ENCODE data around the gene NACC2.

The NACC2 gene, protein sequence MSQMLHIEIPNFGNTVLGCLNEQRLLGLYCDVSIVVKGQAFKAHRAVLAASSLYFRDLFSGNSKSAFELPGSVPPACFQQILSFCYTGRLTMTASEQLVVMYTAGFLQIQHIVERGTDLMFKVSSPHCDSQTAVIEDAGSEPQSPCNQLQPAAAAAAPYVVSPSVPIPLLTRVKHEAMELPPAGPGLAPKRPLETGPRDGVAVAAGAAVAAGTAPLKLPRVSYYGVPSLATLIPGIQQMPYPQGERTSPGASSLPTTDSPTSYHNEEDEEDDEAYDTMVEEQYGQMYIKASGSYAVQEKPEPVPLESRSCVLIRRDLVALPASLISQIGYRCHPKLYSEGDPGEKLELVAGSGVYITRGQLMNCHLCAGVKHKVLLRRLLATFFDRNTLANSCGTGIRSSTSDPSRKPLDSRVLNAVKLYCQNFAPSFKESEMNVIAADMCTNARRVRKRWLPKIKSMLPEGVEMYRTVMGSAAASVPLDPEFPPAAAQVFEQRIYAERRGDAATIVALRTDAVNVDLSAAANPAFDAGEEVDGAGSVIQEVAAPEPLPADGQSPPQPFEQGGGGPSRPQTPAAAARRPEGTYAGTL

DNA sequence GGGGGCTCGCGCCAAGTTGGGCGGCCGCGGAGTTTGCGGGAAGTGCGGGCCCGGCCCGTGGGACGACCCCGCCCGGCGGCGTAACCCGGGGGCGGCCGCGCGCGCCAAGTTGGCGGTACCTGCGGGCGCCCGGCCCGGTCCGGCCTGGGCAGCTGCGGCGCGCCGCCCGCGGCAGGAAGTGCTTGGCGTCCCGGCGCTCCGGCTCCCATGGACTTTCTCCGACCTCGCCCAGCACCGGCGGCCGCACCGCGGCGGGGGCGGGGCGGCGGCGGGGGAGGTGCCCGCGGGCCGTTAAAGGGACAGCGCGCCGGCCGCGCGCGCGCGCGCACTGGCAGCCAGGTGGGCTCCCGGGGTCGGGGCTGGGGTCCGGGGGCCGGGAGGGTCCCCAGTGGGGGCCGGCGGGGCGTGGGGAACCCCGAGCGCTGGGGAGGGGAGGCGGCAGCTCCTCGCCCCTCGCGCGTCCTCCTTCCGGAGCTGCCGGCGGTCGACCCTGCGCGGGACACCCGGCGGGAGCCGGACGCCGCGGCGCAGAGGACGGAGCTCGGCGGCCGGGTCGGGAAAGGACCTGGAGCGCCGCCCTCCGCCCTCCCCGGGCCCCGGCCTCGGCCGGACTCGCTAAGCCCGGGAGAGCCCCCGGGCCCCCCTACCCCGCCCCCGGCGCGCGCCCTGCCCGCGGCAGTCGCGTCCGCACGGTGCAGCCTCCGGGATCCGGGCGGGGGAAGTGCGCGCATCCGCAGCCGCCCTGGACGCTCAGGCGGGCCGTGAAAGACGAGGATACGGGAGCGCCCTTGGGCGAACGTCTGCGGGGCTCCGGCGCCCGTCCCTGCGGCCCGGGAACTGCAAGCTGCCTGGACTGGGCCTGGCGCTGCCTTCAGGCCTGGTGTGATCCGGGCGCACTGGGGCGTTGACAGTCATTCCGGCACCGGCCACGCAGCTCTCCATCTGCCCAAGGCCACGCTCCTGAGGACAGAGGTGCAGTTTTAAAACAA is at the start of gene NACC2:
Gene NACC2 (minus strand): TSS at position 220 of the 989 bp plus-strand sequence. CDS start 44,768 bp downstream, outside the sequence.
- TF ChIP-seq RARB (CRISPR knock-in tag; IDR thresholded peaks at IDR 0.05) (no peak), GLIS3 (CRISPR knock-in tag; IDR thresholded peaks at IDR 0.05) (no peak), ARNTL (CRISPR knock-in tag; IDR thresholded peaks at IDR 0.05; ENCODE audit: borderline replicate concordance, low read depth) (no peak), ZFP30 (CRISPR knock-in tag; IDR thresholded peaks at IDR 0.05) (no peak), ISL1 (CRISPR knock-in tag; IDR thresholded peaks at IDR 0.05) (no peak), ESRRG (CRISPR knock-in tag; IDR thresholded peaks at IDR 0.05) (no peak), TCF4 (CRISPR knock-in tag; IDR thresholded peaks at IDR 0.05; ENCODE audit: borderline replicate concordance) (no peak), TOX (CRISPR knock-in tag; IDR thresholded peaks at IDR 0.05; ENCODE audit: borderline replicate concordance) (no peak), ZNF565 (CRISPR knock-in tag; conservative IDR thresholded peaks at IDR 0.05; ENCODE audit: low read depth) (no peak)
- TF ChIP-seq, protein P1, sequence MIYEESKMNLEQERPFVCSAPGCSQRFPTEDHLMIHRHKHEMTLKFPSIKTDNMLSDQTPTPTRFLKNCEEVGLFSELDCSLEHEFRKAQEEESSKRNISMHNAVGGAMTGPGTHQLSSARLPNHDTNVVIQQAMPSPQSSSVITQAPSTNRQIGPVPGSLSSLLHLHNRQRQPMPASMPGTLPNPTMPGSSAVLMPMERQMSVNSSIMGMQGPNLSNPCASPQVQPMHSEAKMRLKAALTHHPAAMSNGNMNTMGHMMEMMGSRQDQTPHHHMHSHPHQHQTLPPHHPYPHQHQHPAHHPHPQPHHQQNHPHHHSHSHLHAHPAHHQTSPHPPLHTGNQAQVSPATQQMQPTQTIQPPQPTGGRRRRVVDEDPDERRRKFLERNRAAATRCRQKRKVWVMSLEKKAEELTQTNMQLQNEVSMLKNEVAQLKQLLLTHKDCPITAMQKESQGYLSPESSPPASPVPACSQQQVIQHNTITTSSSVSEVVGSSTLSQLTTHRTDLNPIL (CRISPR knock-in tag; IDR thresholded peaks at IDR 0.05; ENCODE audit: low read depth) = no peak

DNA sequence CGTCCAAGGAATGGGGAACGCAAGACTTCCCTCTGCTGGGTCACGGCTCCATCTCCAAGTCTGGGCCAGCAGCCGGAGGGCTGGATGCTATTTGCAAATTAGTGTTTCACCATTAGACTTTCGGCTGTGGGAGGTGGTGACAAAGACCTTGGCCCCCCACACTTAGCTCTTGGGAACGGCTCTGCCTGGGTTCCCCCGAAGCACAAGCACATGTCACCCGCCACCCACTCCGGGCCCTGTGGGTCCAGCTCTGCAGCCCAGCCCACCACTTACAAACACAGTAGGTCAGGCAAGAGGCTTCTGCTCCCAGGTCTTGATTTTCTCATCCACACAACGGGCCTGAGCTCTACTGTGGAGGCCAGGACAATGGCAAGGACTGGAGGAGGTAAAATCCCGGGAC is 49.4 kb upstream of the NACC2 start:
- TF ChIP-seq ZNF8 (CRISPR knock-in tag; IDR thresholded peaks at IDR 0.05) (no peak), GLIS3 (CRISPR knock-in tag; IDR thresholded peaks at IDR 0.05) (no peak), TOX (CRISPR knock-in tag; IDR thresholded peaks at IDR 0.05; ENCODE audit: borderline replicate concordance) (no peak), ZFP3 (CRISPR knock-in tag; IDR thresholded peaks at IDR 0.05) (no peak), ARNTL (CRISPR knock-in tag; IDR thresholded peaks at IDR 0.05; ENCODE audit: borderline replicate concordance, low read depth) (no peak), ESRRG (CRISPR knock-in tag; IDR thresholded peaks at IDR 0.05) (no peak)
- TF ChIP-seq, protein P2, sequence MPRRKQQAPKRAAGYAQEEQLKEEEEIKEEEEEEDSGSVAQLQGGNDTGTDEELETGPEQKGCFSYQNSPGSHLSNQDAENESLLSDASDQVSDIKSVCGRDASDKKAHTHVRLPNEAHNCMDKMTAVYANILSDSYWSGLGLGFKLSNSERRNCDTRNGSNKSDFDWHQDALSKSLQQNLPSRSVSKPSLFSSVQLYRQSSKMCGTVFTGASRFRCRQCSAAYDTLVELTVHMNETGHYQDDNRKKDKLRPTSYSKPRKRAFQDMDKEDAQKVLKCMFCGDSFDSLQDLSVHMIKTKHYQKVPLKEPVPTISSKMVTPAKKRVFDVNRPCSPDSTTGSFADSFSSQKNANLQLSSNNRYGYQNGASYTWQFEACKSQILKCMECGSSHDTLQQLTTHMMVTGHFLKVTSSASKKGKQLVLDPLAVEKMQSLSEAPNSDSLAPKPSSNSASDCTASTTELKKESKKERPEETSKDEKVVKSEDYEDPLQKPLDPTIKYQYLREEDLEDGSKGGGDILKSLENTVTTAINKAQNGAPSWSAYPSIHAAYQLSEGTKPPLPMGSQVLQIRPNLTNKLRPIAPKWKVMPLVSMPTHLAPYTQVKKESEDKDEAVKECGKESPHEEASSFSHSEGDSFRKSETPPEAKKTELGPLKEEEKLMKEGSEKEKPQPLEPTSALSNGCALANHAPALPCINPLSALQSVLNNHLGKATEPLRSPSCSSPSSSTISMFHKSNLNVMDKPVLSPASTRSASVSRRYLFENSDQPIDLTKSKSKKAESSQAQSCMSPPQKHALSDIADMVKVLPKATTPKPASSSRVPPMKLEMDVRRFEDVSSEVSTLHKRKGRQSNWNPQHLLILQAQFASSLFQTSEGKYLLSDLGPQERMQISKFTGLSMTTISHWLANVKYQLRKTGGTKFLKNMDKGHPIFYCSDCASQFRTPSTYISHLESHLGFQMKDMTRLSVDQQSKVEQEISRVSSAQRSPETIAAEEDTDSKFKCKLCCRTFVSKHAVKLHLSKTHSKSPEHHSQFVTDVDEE (CRISPR knock-in tag; IDR thresholded peaks at IDR 0.05) = no peak
- TF ChIP-seq, protein P3, sequence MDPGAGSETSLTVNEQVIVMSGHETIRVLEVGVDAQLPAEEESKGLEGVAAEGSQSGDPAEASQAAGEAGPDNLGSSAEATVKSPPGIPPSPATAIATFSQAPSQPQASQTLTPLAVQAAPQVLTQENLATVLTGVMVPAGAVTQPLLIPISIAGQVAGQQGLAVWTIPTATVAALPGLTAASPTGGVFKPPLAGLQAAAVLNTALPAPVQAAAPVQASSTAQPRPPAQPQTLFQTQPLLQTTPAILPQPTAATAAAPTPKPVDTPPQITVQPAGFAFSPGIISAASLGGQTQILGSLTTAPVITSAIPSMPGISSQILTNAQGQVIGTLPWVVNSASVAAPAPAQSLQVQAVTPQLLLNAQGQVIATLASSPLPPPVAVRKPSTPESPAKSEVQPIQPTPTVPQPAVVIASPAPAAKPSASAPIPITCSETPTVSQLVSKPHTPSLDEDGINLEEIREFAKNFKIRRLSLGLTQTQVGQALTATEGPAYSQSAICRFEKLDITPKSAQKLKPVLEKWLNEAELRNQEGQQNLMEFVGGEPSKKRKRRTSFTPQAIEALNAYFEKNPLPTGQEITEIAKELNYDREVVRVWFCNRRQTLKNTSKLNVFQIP (CRISPR knock-in tag; IDR thresholded peaks at IDR 0.05; ENCODE audit: borderline replicate concordance, low read depth) = no peak
- TF ChIP-seq, protein P1 (CRISPR knock-in tag; IDR thresholded peaks at IDR 0.05; ENCODE audit: low read depth) = no peak
- ATAC-seq = no peak

More for the DNA sequence above, at the start of gene NACC2:
- ATAC-seq = peak; percentile 65

DNA sequence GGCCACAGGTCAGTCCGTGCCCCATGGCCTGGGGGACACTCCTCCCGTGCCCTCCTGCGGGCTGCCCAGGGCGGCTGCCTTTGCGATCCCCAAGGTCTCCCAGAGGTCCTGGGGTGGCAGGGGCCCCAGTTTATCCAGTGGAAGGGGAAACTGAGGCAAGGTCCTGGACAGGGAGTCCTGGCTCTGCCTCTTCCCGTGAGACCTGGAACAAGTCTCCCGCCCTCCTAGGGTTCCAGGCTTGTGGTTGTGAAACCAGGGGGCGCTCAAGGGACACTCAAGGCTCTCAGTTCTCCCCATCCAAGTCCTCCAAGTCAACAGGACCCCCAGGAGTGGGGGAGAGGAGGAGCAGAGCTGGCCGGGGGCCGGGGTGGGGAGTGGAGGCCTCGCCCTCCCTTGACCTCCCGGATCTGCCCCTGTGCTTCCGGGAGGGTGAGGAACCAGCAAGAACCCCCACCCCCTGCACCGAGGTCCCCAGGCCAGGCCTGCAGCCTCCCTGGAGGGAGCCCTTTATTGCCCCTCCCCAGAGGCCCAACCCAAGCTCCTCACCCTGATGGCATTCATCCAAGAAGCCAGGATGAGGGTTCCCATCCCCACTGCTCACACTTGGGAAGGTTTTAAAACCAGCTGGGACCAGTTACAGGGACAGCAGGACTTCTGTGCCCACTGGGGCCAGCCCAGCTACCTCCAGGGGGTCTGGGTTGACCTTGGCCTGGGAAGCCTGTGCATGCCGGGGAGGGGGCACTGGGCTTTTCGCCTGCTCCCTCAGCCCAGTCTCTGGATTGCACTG is 48.3 kb upstream of the NACC2 start:
- TF ChIP-seq CSDC2 (CRISPR knock-in tag; IDR thresholded peaks at IDR 0.05) = no peak
- TF ChIP-seq ZFP3 (CRISPR knock-in tag; IDR thresholded peaks at IDR 0.05) = no peak
- ATAC-seq = peak; percentile 40; the same call in 2 of the 3 replicates

DNA sequence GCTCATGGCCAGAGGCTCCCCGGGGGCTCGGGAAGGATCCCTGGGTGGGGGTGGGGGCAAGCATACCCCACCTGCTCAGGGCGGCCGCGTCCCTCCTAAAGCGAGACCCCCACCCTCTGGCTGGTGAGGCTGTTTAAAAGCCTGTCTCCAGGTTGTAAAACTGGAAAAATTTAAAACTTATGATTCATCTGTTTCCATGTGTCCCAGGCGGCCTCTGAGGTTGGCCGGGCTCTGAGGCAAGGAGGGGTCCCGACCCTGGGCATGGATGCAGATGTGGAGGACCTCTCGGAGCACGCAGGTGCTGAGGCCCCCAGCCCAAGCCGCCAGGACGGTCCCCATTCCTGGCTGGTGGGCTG is 47.7 kb upstream of the NACC2 start:
- ATAC-seq = no peak
- TF ChIP-seq BACH2 (CRISPR knock-in tag; IDR thresholded peaks at IDR 0.05; ENCODE audit: borderline replicate concordance) (no peak), SNAI2 (CRISPR knock-in tag; IDR thresholded peaks at IDR 0.05) (no peak), ZNF565 (CRISPR knock-in tag; conservative IDR thresholded peaks at IDR 0.05; ENCODE audit: low read depth) (no peak), TCF4 (CRISPR knock-in tag; IDR thresholded peaks at IDR 0.05; ENCODE audit: borderline replicate concordance) (no peak), GLIS3 (CRISPR knock-in tag; IDR thresholded peaks at IDR 0.05) (no peak), TOX (CRISPR knock-in tag; IDR thresholded peaks at IDR 0.05; ENCODE audit: borderline replicate concordance) (no peak), ZNF8 (CRISPR knock-in tag; IDR thresholded peaks at IDR 0.05) (no peak), OSR1 (CRISPR knock-in tag; IDR thresholded peaks at IDR 0.05) (no peak), RARB (CRISPR knock-in tag; IDR thresholded peaks at IDR 0.05) (no peak)
- TF ChIP-seq, protein P3 (CRISPR knock-in tag; IDR thresholded peaks at IDR 0.05; ENCODE audit: borderline replicate concordance, low read depth) = no peak
- TF ChIP-seq, protein P1 (CRISPR knock-in tag; IDR thresholded peaks at IDR 0.05; ENCODE audit: low read depth) = no peak
